Osteocyte (in vitro differentiated cells): ENCODE measurements around the gene WNK2. TPM values are rescaled to one million over a fixed set of nuclear protein-coding genes. Genes with fewer than 3 reads are reported as not detected.

Source experiments
- DNase-seq: peaks from one replicate; pipeline ENCODE4 v3.0.0; 2021; ENCODE audit warnings: mixed read lengths; ENCODE audit not compliant: unreplicated experiment; ENCODE audit errors: extremely low spot score
- H3K27ac Mint-ChIP-seq: one replicate; pipeline ENCODE4 v1.8.0; 2021; ENCODE audit warnings: mild to moderate bottlenecking, mixed read lengths; ENCODE audit not compliant: unreplicated experiment
- H3K27me3 Mint-ChIP-seq: one replicate; pipeline ENCODE4 v1.8.0; 2021; ENCODE audit warnings: mixed read lengths; ENCODE audit not compliant: unreplicated experiment
- H3K36me3 Mint-ChIP-seq: one replicate; pipeline ENCODE4 v1.8.0; 2021; ENCODE audit warnings: mixed read lengths; ENCODE audit not compliant: unreplicated experiment
- H3K4me1 Mint-ChIP-seq: one replicate; pipeline ENCODE4 v1.8.0; 2021; ENCODE audit warnings: mixed read lengths; ENCODE audit not compliant: unreplicated experiment
- H3K4me3 Mint-ChIP-seq: one replicate; pipeline ENCODE4 v1.8.0; 2021; ENCODE audit warnings: mild to moderate bottlenecking, moderate library complexity, mixed read lengths; ENCODE audit not compliant: unreplicated experiment
- H3K9me3 Mint-ChIP-seq: one replicate; pipeline ENCODE4 v1.8.0; 2021; ENCODE audit warnings: mixed read lengths; ENCODE audit not compliant: unreplicated experiment
- CTCF ChIP-seq: fragments of 200-600 bp; sonication (generic); IDR thresholded peaks from 2 replicates; pipeline ENCODE4 v1.5.0; 2021; ENCODE audit warnings: antibody characterized with exemption, mild to moderate bottlenecking, moderate library complexity
- total RNA-seq: library from RNA; stranded (reverse); gene quantifications from 2 replicates; pipeline ENCODE4 v1.2.1, GENCODE V29; 2021

Gene WNK2
- total RNA-seq, 1 donor from 2014 or later = not detected

GRCh38 chr9:93259490-93260262 is 75.7 kb downstream of the WNK2 start:
- Mint-ChIP-seq H3K36me3 (no peaks in the 10 kb centered on the region), H3K27me3 (no peaks in the 10 kb centered on the region), H3K9me3 (no peaks in the 10 kb centered on the region), H3K4me3 (no peak overlapping the region), H3K4me1 (no peaks in the 10 kb centered on the region), H3K27ac (no peak overlapping the region)
- DNase-seq = peak; percentile 84
- TF ChIP-seq CTCF = no peak

- no peaks in the 10 kb centered on the region for H3K36me3 Mint-ChIP-seq
- DNase-seq = peak; percentile 75
- H3K4me1 Mint-ChIP-seq = no peaks in the 10 kb centered on the region
- H3K4me3 Mint-ChIP-seq = no peak overlapping the region
- H3K9me3 Mint-ChIP-seq = no peaks in the 10 kb centered on the region
- H3K27ac Mint-ChIP-seq = no peak overlapping the region
- no peak for TF ChIP-seq CTCF
- no peaks in the 10 kb centered on the region for H3K27me3 Mint-ChIP-seq
Measured at GRCh38 chr9:93260263-93261066, 76.5 kb downstream of the WNK2 start.

GRCh38 chr9:93261281-93261680 is 77.3 kb downstream of the WNK2 start:
- Mint-ChIP-seq H3K27ac (no peak overlapping the region), H3K27me3 (no peaks in the 10 kb centered on the region)
- no peak for TF ChIP-seq CTCF

GRCh38 chr9:93261735-93262523 is 78.0 kb downstream of the WNK2 start:
- Mint-ChIP-seq H3K27ac (no peak overlapping the region), H3K4me3 (no peak overlapping the region), H3K27me3 (no peaks in the 10 kb centered on the region), H3K9me3 (no peaks in the 10 kb centered on the region), H3K4me1 (no peaks in the 10 kb centered on the region), H3K36me3 (no peaks in the 10 kb centered on the region)
- DNase-seq = no peak
- no peak for TF ChIP-seq CTCF

More at GRCh38 chr9:93261281-93261680, 77.3 kb downstream of the WNK2 start:
- no peaks in the 10 kb centered on the region for H3K9me3 Mint-ChIP-seq
- DNase-seq = peak; percentile 75
- no peak overlapping the region for H3K4me3 Mint-ChIP-seq
- no peaks in the 10 kb centered on the region for H3K4me1 Mint-ChIP-seq
- H3K36me3 Mint-ChIP-seq = no peaks in the 10 kb centered on the region
